Fibroblast of villous mesenchyme (primary cell): ENCODE results near the gene PHTF2. TPM values are rescaled to one million over a fixed set of nuclear protein-coding genes. Genes with fewer than 3 reads are reported as not detected.

Source experiments
- DNase-seq: peaks from one replicate; pipeline ENCODE4 v3.0.0-alpha.2; 2010; ENCODE audit warnings: low read depth
- H3K4me3 ChIP-seq: 2 replicates; pipeline ENCODE4 v1.5.1; 2011; ENCODE audit warnings: low read depth, mild to moderate bottlenecking, low read length
- CTCF ChIP-seq: IDR thresholded peaks from 2 replicates; pipeline ENCODE4 v1.5.1; 2012; ENCODE audit warnings: low read depth, mild to moderate bottlenecking, low read length; ENCODE audit not compliant: insufficient read depth
- total RNA-seq: library from RNA; depleted of rRNA; stranded (reverse); fragments of >200 nt; gene quantifications from 2 replicates; pipeline ENCODE4 v1.2.3, GENCODE V29; 2012

The PHTF2 gene
- total RNA-seq, 1 donor = 119 TPM

- DNase-seq = no peak
- no peak overlapping the region for H3K4me3 ChIP-seq
- no peak for TF ChIP-seq CTCF
Measured at GRCh38 chr7:77811516-77812289, 13.1 kb downstream of the PHTF2 start.

GRCh38 chr7:77812290-77812685 is 13.7 kb downstream of the PHTF2 start:
- TF ChIP-seq CTCF = no peak
- DNase-seq = peak; percentile 65
- no peak overlapping the region for H3K4me3 ChIP-seq

GRCh38 chr7:77813180-77813579 is 14.6 kb downstream of the PHTF2 start:
- no peak overlapping the region for H3K4me3 ChIP-seq
- DNase-seq = no peak
- TF ChIP-seq CTCF = no peak

GRCh38 chr7:77819021-77819420 is 20.4 kb downstream of the PHTF2 start:
- H3K4me3 ChIP-seq = no peak overlapping the region
- TF ChIP-seq CTCF = no peak
- no peak for DNase-seq

- TF ChIP-seq CTCF = no peak
- DNase-seq = no peak
- no peak overlapping the region for H3K4me3 ChIP-seq
Measured at GRCh38 chr7:77820967-77821366, 22.4 kb downstream of the PHTF2 start.

GRCh38 chr7:77822269-77822668 is 23.7 kb downstream of the PHTF2 start:
- H3K4me3 ChIP-seq = no peak overlapping the region
- TF ChIP-seq CTCF = no peak
- DNase-seq = no peak

GRCh38 chr7:77823787-77824186 is 25.2 kb downstream of the PHTF2 start:
- DNase-seq = no peak
- no peak overlapping the region for H3K4me3 ChIP-seq
- TF ChIP-seq CTCF = no peak
